Erythroblast (primary cell): ENCODE results near the gene SLU7.

ENCODE experiments used
- DNase-seq, 2 experiments: peaks; one replicate each; lab custom pipeline; 2025; lab: John Stamatoyannopoulos, UW
- GATA1 ChIP-seq: IDR thresholded peaks from 2 replicates; pipeline ENCODE4 v1.6.1; 2011; ENCODE audit warnings: low read depth, mild to moderate bottlenecking, control low read depth, low read length, moderate library complexity
- POLR2A ChIP-seq: IDR thresholded peaks from 2 replicates; pipeline ENCODE4 v1.6.1; 2011; ENCODE audit warnings: mild to moderate bottlenecking, low read length

Gene SLU7

GRCh38 chr5:160359242-160359641, 59.6 kb downstream of the SLU7 start:
- no peak for TF ChIP-seq POLR2A
- TF ChIP-seq GATA1 = no peak
- no peak for DNase-seq

- DNase-seq = no peak
- TF ChIP-seq POLR2A (no peak), GATA1 (no peak)
Measured at GRCh38 chr5:160357861-160358411, 60.9 kb downstream of the SLU7 start.

- DNase-seq = no peak
- TF ChIP-seq GATA1 = no peak
- no peak for TF ChIP-seq POLR2A
Measured at GRCh38 chr5:160357394-160357793, 61.5 kb downstream of the SLU7 start.

- no peak for DNase-seq
- TF ChIP-seq GATA1 (no peak), POLR2A (no peak)
Measured at GRCh38 chr5:160356550-160357347, 62.1 kb downstream of the SLU7 start.

- no peak for DNase-seq
- TF ChIP-seq POLR2A = no peak
- no peak for TF ChIP-seq GATA1
Measured at GRCh38 chr5:160354666-160355065, 64.2 kb downstream of the SLU7 start.

GRCh38 chr5:160353379-160353778, 65.5 kb downstream of the SLU7 start:
- no peak for TF ChIP-seq POLR2A
- no peak for TF ChIP-seq GATA1
- DNase-seq = no peak

- no peak for DNase-seq
- TF ChIP-seq POLR2A (no peak), GATA1 (no peak)
Measured at GRCh38 chr5:160352308-160352707, 66.6 kb downstream of the SLU7 start.
